HUES6 (cell line): ENCODE measurements around the gene MED26.

Experiments used
- H3K27ac ChIP-seq: 2 replicates; pipeline ENCODE4 v1.7.0; 2013; ENCODE audit warnings: low read depth, mild to moderate bottlenecking, low read length, inconsistent platforms
- H3K27me3 ChIP-seq: 2 replicates; pipeline ENCODE4 v1.6.1; 2013; ENCODE audit warnings: low read length; ENCODE audit not compliant: control insufficient read depth, insufficient read depth
- H3K36me3 ChIP-seq: 2 replicates; pipeline ENCODE4 v1.6.1; 2013; ENCODE audit warnings: low read length; ENCODE audit not compliant: control insufficient read depth, insufficient read depth
- H3K4me1 ChIP-seq: 2 replicates; pipeline ENCODE4 v1.6.1; 2013; ENCODE audit warnings: low read length; ENCODE audit not compliant: control insufficient read depth, insufficient read depth
- H3K4me3 ChIP-seq: 2 replicates; pipeline ENCODE4 v1.5.1; 2013; ENCODE audit warnings: low read depth, low read length
- H3K9ac ChIP-seq: one replicate; pipeline ENCODE4 v1.6.1; 2013; ENCODE audit warnings: mild to moderate bottlenecking, low read length
- H3K9me3 ChIP-seq: 2 replicates; pipeline ENCODE4 v1.6.1; 2013; ENCODE audit warnings: low read depth, low read length; ENCODE audit not compliant: control insufficient read depth, insufficient read depth

The MED26 gene

GRCh38 chr19:16649734-16650133 is 21.7 kb upstream of the MED26 start:
- no peak overlapping the region for H3K4me3 ChIP-seq
- H3K27me3 ChIP-seq, result no peaks in the 10 kb centered on the region
- no peak overlapping the region for H3K9ac ChIP-seq
- no peaks in the 10 kb centered on the region for H3K9me3 ChIP-seq
- no peak overlapping the region for H3K27ac ChIP-seq
- peaks cover 91% of the 10 kb centered on the region for H3K36me3 ChIP-seq
- no peaks in the 10 kb centered on the region for H3K4me1 ChIP-seq

DNA sequence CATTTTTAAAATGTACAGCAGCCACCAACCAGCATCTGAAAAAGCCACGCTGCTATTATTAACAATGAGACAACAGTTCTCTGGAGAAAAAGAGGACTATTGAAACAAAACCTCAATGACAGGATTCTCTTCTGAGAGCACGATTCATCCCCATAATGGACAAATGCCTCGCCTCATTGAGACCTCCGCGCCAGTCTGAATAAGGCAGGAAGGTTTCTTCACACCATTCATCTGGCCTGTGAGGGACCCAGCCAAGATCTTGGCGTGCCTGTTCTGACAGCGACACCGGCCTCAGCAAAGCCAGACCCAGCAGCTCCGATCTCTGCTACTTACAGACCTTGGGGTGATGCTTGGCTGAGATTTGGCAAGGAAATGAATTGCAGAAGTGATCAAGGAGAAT is 17.1 kb upstream of the MED26 start:
- Histone ChIP-seq H3K36me3 (peaks cover 83% of the 10 kb centered on the region), H3K27ac (no peak overlapping the region), H3K27me3 (no peaks in the 10 kb centered on the region), H3K9me3 (no peaks in the 10 kb centered on the region), H3K4me3 (no peak overlapping the region), H3K4me1 (no peaks in the 10 kb centered on the region), H3K9ac (no peak overlapping the region)

DNA sequence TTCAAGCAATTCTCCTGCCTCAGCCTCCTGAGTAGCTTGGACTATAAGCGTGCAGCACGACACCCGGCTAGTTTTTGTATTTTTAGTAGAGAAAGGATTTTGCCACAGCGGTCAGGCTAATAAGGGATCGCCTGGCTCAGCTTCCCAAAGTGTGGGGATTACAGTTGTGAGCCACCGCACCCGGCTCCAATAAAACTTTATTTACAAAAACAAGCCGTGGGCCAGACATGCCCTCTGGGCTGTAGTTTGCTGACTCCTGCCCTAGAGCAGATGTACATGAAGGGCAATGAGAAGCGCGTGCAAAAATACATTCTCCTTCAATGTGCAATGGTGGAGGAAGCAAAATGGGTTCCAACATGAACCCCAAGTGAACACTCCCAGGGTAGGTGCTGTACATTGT is 13.7 kb upstream of the MED26 start:
- Histone ChIP-seq H3K27me3 (no peaks in the 10 kb centered on the region), H3K36me3 (peaks cover 72% of the 10 kb centered on the region), H3K9me3 (no peaks in the 10 kb centered on the region), H3K27ac (no peak overlapping the region), H3K4me3 (no peak overlapping the region), H3K4me1 (no peaks in the 10 kb centered on the region), H3K9ac (no peak overlapping the region)

DNA sequence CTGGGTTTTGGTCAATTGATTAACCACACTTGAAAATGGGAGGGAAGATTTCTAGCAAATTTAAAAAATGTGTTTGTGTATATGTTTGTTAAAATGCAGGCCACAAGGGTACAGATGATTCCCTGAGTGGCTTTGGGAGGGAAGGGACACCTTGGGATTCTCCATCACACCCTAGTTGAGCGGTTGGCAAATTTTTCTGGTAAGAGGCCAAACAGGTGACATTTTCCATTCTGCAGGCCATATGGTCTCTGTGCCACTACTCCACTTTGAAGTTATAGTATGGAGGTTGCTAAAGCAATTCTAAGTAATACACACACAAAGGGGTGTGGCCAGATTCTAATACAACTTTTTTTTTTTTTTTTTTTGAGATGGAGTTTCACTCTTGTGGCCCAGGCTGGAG is 12.9 kb upstream of the MED26 start:
- H3K4me3 ChIP-seq, result no peak overlapping the region
- peaks cover 65% of the 10 kb centered on the region for H3K36me3 ChIP-seq
- no peak overlapping the region for H3K9ac ChIP-seq
- H3K27me3 ChIP-seq, result no peaks in the 10 kb centered on the region
- no peak overlapping the region for H3K27ac ChIP-seq
- no peaks in the 10 kb centered on the region for H3K9me3 ChIP-seq
- H3K4me1 ChIP-seq, result no peaks in the 10 kb centered on the region

DNA sequence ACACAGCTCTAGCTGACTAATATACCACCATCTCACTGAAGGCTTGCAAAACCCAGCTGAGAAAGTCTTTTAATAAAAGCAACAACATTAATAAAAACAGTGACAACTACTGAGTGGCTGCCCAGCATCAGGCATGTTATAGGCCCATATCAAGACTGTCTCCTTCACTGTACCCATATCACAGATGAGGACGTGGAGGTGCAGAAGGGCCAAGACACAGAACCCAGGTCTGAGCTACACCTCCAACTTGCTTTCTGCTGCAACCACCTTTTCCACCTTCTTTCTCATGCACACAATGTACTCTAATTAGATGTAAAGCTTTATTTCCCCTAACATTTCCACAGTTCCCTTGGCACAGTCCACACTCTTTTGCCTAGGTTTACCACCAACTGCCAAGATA is 10.7 kb upstream of the MED26 start:
- H3K9me3 ChIP-seq, result no peaks in the 10 kb centered on the region
- no peak overlapping the region for H3K27ac ChIP-seq
- no peak overlapping the region for H3K4me3 ChIP-seq
- no peak overlapping the region for H3K9ac ChIP-seq
- peaks cover 54% of the 10 kb centered on the region for H3K36me3 ChIP-seq
- H3K4me1 ChIP-seq, result no peaks in the 10 kb centered on the region
- H3K27me3 ChIP-seq, result no peaks in the 10 kb centered on the region

- no peak overlapping the region for H3K4me3 ChIP-seq
- no peaks in the 10 kb centered on the region for H3K27me3 ChIP-seq
- H3K27ac ChIP-seq, result no peak overlapping the region
- H3K9me3 ChIP-seq, result no peaks in the 10 kb centered on the region
- no peaks in the 10 kb centered on the region for H3K4me1 ChIP-seq
- H3K36me3 ChIP-seq, result peaks cover 48% of the 10 kb centered on the region
- H3K9ac ChIP-seq, result no peak overlapping the region
Measured at GRCh38 chr19:16637535-16637934, 9.5 kb upstream of the MED26 start.

GRCh38 chr19:16631465-16631864 is 3.5 kb upstream of the MED26 start:
- Histone ChIP-seq H3K9ac (no peak overlapping the region), H3K4me1 (peaks cover 8% of the 10 kb centered on the region), H3K4me3 (no peak overlapping the region), H3K36me3 (peaks cover 27% of the 10 kb centered on the region), H3K27ac (no peak overlapping the region), H3K27me3 (no peaks in the 10 kb centered on the region), H3K9me3 (no peaks in the 10 kb centered on the region)

GRCh38 chr19:16628984-16629691 is 1.1 kb upstream of the MED26 start:
- peaks cover 30% of the 10 kb centered on the region for H3K36me3 ChIP-seq
- H3K9me3 ChIP-seq, result no peaks in the 10 kb centered on the region
- H3K4me3 ChIP-seq, result peak overlapping the region; percentile 90
- no peaks in the 10 kb centered on the region for H3K27me3 ChIP-seq
- peak overlapping the region; percentile 96 for H3K9ac ChIP-seq
- peak overlapping the region; percentile 90; the same call in 1 of the 2 replicates for H3K27ac ChIP-seq
- peaks cover 18% of the 10 kb centered on the region for H3K4me1 ChIP-seq

DNA sequence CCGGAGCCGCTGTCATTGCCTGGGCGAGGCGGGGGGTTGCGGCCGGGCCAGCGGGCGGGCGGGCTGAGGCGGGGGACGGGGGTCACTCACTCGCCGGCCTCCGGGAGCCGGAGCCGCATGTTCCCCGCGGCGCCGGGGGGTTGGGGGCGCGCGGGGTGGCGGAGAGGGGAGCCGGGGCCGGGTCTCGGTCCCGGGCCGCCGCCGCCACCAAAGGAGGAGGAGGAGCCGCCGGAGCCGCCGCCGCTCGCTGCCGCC is 149 bp downstream of the MED26 start:
- H3K36me3 ChIP-seq, result peaks cover 28% of the 10 kb centered on the region
- H3K9ac ChIP-seq, result peak overlapping the region; percentile 79
- no peak overlapping the region; the same call in 1 of the 2 replicates for H3K27ac ChIP-seq
- H3K4me3 ChIP-seq, result peak overlapping the region; percentile 90
- peaks cover 18% of the 10 kb centered on the region for H3K4me1 ChIP-seq
- no peaks in the 10 kb centered on the region for H3K27me3 ChIP-seq
- H3K9me3 ChIP-seq, result no peaks in the 10 kb centered on the region

GRCh38 chr19:16627193-16627927 is 644 bp downstream of the MED26 start:
- Histone ChIP-seq H3K4me1 (peaks cover 18% of the 10 kb centered on the region), H3K36me3 (peaks cover 27% of the 10 kb centered on the region), H3K9me3 (no peaks in the 10 kb centered on the region), H3K27ac (no peak overlapping the region; the same call in 1 of the 2 replicates), H3K9ac (peak overlapping the region; percentile 79), H3K4me3 (peak overlapping the region; percentile 90), H3K27me3 (no peaks in the 10 kb centered on the region)

DNA sequence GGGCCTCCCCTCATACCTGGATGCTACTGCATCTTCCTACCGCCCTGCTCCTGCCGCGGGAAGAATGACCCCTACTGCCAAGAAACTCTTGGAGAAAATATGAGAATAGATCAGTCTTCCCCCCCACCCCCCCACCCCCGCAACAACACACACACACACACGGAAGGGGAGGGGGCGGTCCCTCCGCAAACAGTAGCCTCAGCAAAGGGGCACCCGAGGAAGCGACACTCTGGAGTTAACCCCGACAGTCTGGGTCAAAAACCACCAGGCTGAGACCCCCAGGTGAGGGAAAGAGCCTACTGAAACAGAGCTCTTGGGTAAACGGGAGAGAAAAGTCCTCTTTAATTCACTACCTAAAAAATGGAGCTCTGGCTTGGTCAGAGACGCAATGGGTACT is 1.2 kb downstream of the MED26 start:
- Histone ChIP-seq H3K36me3 (peaks cover 27% of the 10 kb centered on the region), H3K4me1 (peaks cover 18% of the 10 kb centered on the region), H3K27me3 (no peaks in the 10 kb centered on the region), H3K9ac (peak overlapping the region; percentile 79), H3K4me3 (peak overlapping the region; percentile 90), H3K27ac (no peak overlapping the region), H3K9me3 (no peaks in the 10 kb centered on the region)
